Measurements from ENCODE around the gene APBA3.
A peak's percentile ranks its signal among the peaks of the same experiment; 100 is the strongest.

APBA3 gene

DNA sequence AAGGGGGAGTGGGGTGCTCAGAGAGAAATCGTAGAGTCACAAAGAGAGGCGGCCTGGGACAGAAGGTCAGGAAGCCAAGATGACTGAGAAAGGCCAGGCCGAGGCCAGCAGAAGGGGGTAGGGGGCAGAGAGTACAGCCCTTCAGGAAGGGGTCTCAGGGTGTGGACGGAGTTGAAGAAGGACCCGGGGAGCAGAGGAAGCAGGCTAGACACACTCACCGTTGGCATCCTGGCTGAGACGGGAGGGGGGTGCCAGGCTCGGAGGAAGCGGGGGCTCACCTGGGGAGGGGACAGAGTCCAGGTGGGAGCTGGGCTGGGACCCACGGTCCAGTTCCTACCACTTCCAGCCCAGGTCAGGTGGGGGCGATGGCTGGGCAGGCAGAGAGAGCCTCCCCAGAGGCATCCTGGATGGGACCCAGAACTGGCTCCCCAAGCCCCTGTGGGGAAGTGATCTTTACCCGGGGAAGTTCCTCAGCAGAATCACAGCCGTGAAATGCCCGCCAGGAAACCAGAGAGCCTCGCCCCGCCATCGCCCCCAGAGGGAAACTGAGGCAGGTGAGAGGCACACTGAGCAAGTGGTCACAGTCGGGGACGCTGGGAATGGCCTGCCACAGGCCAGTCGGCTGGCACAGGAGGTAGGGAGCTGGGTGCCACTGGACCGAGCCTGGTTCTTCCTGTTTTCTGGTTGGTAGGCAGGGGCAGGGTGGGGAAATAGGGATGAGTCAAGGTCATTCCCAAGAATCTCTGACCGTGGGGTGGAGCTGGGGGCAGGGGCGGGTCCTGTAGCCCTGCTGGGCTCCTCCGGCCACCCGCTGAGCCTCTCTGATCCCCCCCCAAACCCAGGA is 23.3 kb upstream of the APBA3 start:
- no peak overlapping the region for H3K4me3 ChIP-seq (ENCODE audit: low read depth, low read length)
- DNase-seq, result no peak
- peaks cover 33% of the 10 kb centered on the region for H3K27me3 ChIP-seq
- H3K9me3 ChIP-seq, result peaks cover 7% of the 10 kb centered on the region; the same call in 1 of the 2 replicates
- H3K36me3 ChIP-seq, result no peaks in the 10 kb centered on the region
- no peaks in the 10 kb centered on the region for H3K4me1 ChIP-seq
- TF ChIP-seq, protein P1, sequence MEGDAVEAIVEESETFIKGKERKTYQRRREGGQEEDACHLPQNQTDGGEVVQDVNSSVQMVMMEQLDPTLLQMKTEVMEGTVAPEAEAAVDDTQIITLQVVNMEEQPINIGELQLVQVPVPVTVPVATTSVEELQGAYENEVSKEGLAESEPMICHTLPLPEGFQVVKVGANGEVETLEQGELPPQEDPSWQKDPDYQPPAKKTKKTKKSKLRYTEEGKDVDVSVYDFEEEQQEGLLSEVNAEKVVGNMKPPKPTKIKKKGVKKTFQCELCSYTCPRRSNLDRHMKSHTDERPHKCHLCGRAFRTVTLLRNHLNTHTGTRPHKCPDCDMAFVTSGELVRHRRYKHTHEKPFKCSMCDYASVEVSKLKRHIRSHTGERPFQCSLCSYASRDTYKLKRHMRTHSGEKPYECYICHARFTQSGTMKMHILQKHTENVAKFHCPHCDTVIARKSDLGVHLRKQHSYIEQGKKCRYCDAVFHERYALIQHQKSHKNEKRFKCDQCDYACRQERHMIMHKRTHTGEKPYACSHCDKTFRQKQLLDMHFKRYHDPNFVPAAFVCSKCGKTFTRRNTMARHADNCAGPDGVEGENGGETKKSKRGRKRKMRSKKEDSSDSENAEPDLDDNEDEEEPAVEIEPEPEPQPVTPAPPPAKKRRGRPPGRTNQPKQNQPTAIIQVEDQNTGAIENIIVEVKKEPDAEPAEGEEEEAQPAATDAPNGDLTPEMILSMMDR (IDR thresholded peaks at IDR 0.05; ENCODE audit: low read depth, low read length), result no peak

DNA sequence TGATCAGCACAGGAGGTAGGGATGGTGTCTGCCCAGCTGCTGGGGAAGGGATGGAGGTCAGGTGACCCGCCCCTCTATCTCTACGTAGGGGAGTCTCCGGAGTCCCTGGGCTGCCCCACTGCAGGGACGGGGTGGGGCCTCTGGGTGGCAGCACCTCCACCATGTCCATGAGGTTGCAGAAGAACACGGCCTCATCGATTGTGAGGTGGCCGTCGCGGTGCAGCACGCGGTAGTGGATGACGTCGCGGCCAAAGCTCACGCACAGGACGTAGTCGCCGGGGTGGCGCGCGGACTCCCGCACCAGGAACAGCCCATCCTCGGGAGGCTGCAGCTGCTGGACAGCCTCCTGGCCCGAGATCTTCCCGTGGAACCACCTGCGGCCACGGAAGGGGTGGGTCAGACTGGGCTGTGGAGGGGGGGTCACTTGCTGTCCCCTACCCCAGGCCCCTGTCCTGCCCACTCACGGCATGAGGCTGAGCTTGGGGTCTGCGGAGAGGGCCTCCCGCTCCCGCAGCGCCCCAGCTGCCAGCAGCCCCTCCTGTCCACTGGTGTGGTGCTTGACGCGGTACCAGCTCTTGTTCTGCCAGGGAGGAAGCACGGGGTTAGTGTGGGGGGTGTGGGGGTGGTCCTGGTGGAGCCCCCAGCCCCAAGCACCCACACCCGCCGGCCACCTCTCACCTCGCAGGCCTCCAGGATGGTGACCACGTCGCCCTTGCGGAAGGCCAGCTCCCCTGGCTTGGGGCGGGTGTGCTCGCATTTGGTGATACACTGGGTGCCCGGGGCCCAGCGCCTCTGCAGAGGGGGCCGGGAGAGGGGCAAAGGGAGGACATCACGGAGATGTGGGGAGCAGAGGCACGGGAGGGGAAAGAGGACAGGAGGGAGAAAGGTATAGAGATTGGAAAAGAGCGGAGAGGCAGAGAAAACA is 22.4 kb upstream of the APBA3 start:
- H3K36me3 ChIP-seq, result no peaks in the 10 kb centered on the region
- H3K9me3 ChIP-seq, result peaks cover 7% of the 10 kb centered on the region; the same call in 1 of the 2 replicates
- DNase-seq, result peak; percentile 59
- TF ChIP-seq, protein P1 (IDR thresholded peaks at IDR 0.05; ENCODE audit: low read depth, low read length), result peak; percentile 46
- no peaks in the 10 kb centered on the region for H3K4me1 ChIP-seq
- H3K27me3 ChIP-seq, result peaks cover 33% of the 10 kb centered on the region
- no peak overlapping the region for H3K4me3 ChIP-seq (ENCODE audit: low read depth, low read length)

DNA sequence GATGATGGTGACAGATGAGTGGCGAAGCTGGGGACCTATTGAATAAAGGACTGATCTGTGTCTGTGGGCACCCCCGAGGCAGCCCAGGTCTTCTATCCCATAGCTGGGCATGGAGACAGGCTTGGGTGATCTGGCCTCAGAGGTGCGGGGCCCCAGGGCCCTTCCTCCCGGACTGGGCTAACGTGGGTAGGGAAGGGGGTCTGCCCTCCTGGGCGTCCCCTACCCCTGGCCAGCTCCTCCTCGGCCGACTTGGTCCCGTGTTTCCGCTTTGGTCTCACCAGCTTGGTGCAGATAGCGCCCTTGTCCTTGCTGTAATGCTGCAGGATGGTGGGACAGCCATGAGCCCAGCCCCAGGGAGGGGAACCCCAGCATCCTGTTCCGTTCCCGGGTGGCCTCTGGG is 21.4 kb upstream of the APBA3 start:
- H3K4me3 ChIP-seq (ENCODE audit: low read depth, low read length), result no peak overlapping the region
- peaks cover 7% of the 10 kb centered on the region; the same call in 1 of the 2 replicates for H3K9me3 ChIP-seq
- no peak for DNase-seq
- TF ChIP-seq, protein P1 (IDR thresholded peaks at IDR 0.05; ENCODE audit: low read depth, low read length), result no peak
- H3K4me1 ChIP-seq, result no peaks in the 10 kb centered on the region
- no peaks in the 10 kb centered on the region for H3K36me3 ChIP-seq
- peaks cover 39% of the 10 kb centered on the region for H3K27me3 ChIP-seq

DNA sequence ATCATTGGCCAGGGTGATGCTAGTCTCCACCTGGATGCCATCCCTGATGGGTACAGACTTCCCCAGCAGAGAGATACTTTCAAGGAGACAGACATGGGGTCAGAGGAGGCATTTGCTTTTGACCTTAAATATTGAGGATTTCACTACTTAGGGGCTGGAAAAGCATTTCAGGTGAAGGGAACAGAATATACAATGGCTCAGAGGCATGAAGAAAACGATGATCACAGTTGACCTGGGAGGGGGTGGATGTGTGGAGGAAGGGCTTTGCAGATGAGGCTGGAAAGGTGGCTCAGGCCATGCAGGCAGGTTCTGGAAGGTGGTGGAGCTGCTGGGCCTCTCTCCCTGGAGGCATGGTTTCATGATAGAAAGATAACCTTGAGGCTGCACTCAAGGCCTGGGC is 20.8 kb upstream of the APBA3 start:
- H3K36me3 ChIP-seq, result no peaks in the 10 kb centered on the region
- H3K4me3 ChIP-seq (ENCODE audit: low read depth, low read length), result no peak overlapping the region
- no peak for DNase-seq
- H3K27me3 ChIP-seq, result peaks cover 39% of the 10 kb centered on the region
- peaks cover 7% of the 10 kb centered on the region; the same call in 1 of the 2 replicates for H3K9me3 ChIP-seq
- no peaks in the 10 kb centered on the region for H3K4me1 ChIP-seq
- TF ChIP-seq, protein P1 (IDR thresholded peaks at IDR 0.05; ENCODE audit: low read depth, low read length), result no peak

DNA sequence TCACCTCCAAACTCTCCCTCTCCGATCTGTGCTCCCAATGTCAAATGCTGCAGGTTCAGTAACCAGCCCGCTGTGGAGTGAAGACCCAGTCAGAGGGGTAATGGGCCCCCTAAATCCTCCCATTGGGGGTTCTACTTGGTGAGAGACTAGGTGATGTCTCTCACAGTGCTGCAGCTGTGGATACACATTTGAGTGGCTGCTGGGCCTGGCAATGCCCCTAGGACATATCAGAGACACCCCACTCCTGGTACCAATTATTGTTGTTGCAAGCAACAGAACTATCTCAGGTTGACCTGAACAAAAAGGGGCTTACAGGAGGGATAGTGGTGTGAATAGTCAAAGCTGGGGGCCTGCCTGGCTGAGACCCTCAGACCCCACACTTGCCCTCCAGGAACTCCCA is 20.1 kb upstream of the APBA3 start:
- TF ChIP-seq, protein P1 (IDR thresholded peaks at IDR 0.05; ENCODE audit: low read depth, low read length), result no peak
- Histone ChIP-seq H3K4me3 (ENCODE audit: low read depth, low read length) (no peak overlapping the region), H3K4me1 (no peaks in the 10 kb centered on the region), H3K9me3 (peaks cover 7% of the 10 kb centered on the region; the same call in 1 of the 2 replicates), H3K27me3 (peaks cover 34% of the 10 kb centered on the region), H3K36me3 (no peaks in the 10 kb centered on the region)
- DNase-seq, result no peak
